CD14-positive monocyte (primary cell): ENCODE data around the gene ZBTB32. TPM values are rescaled to one million over a fixed set of nuclear protein-coding genes. Genes with fewer than 3 reads are reported as not detected.

Experiments used
- DNase-seq, 3 donors: peaks; one replicate each; pipeline ENCODE4 v3.0.0-alpha.2; 2011 to 2022
- H2AFZ ChIP-seq: 2 replicates; pipeline ENCODE4 v1.6.0; 2012; ENCODE audit warnings: mild to moderate bottlenecking, low read depth, low read length, inconsistent platforms; ENCODE audit not compliant: insufficient read depth, poor library complexity, severe bottlenecking
- H3K27ac ChIP-seq, 2 donors: 1 replicate in 1 of 2; 2 replicates in 1 of 2; pipeline ENCODE4 v1.5.1; 2012 to 2013; ENCODE audit warnings: low read length in 2 of 2, control low read depth in 1 of 2, inconsistent platforms in 1 of 2, low read depth in 1 of 2, mild to moderate bottlenecking in 1 of 2
- H3K27me3 ChIP-seq, 2 donors: one replicate each; pipeline versions ENCODE4 v1.6.0 to v1.6.1; 2011 to 2013; ENCODE audit warnings: low read length in 2 of 2; ENCODE audit not compliant: control insufficient read depth in 2 of 2, insufficient read depth in 2 of 2
- H3K36me3 ChIP-seq, 2 donors: replicated peaks in 1 of 2; 1 replicate in 1 of 2; 2 replicates in 1 of 2; pipeline versions ENCODE4 v1.5.1 to v1.6.1; 2012 to 2013; ENCODE audit warnings: low read length in 2 of 2, control low read depth in 1 of 2, inconsistent platforms in 1 of 2, mild to moderate bottlenecking in 1 of 2; ENCODE audit not compliant: insufficient read depth in 2 of 2, control insufficient read depth in 1 of 2
- H3K4me1 ChIP-seq, 2 donors: 1 replicate in 1 of 2; 2 replicates in 1 of 2; pipeline versions ENCODE4 v1.5.1 to v1.6.1; 2012 to 2013; ENCODE audit warnings: low read length in 2 of 2, control low read depth in 1 of 2, inconsistent platforms in 1 of 2, mild to moderate bottlenecking in 1 of 2, moderate library complexity in 1 of 2; ENCODE audit not compliant: insufficient read depth in 2 of 2, control insufficient read depth in 1 of 2
- H3K4me2 ChIP-seq: replicated peaks from 2 replicates; pipeline ENCODE3; 2012; ENCODE audit warnings: low read length, moderate library complexity, mild to moderate bottlenecking; ENCODE audit not compliant: poor library complexity, severe bottlenecking; ENCODE audit errors: extremely low read depth
- H3K4me3 ChIP-seq, 3 experiments: fragments of 200-600 bp in 1 of 3; sonication (generic) in 1 of 3; replicated peaks in 1 of 3; 1 replicate in 2 of 3; 2 replicates in 1 of 3; pipeline ENCODE4 v1.5.1; 2011 to 2013; ENCODE audit warnings: low read length in 3 of 3, mild to moderate bottlenecking in 3 of 3, control low read depth in 2 of 3, low read depth in 2 of 3, inconsistent platforms in 1 of 3, moderate library complexity in 1 of 3
- H3K79me2 ChIP-seq: 2 replicates; pipeline ENCODE4 v1.6.0; 2012; ENCODE audit warnings: mild to moderate bottlenecking, control low read depth, inconsistent platforms, low read length, moderate library complexity; ENCODE audit not compliant: insufficient read depth
- H3K9ac ChIP-seq: 2 replicates; pipeline ENCODE4 v1.6.0; 2017; ENCODE audit warnings: low read length, mild to moderate bottlenecking; ENCODE audit not compliant: insufficient read depth, poor library complexity, severe bottlenecking
- H3K9me3 ChIP-seq, 2 donors: replicated peaks in 1 of 2; 1 replicate in 1 of 2; 2 replicates in 1 of 2; pipeline versions ENCODE4 v1.5.1 to v1.6.1; 2012 to 2013; ENCODE audit warnings: low read length in 2 of 2, control low read depth in 1 of 2; ENCODE audit not compliant: control insufficient read depth in 1 of 2, insufficient read depth in 1 of 2
- H4K20me1 ChIP-seq: 2 replicates; pipeline ENCODE4 v1.6.0; 2012; ENCODE audit warnings: mild to moderate bottlenecking, low read length, control low read depth, moderate library complexity; ENCODE audit not compliant: insufficient read depth
- H3K27ac Mint-ChIP-seq, 7 donors: one replicate each; pipeline ENCODE4 v1.8.0; 2020; ENCODE audit warnings: mild to moderate bottlenecking in 7 of 7, mixed read lengths in 7 of 7, moderate library complexity in 6 of 7, inconsistent platforms in 2 of 7
- H3K27me3 Mint-ChIP-seq, 3 donors: one replicate each; pipeline ENCODE4 v1.8.0; 2021 to 2022; ENCODE audit warnings: low read depth in 3 of 3, mild to moderate bottlenecking in 3 of 3, mixed read lengths in 3 of 3, moderate library complexity in 3 of 3, inconsistent platforms in 1 of 3
- H3K36me3 Mint-ChIP-seq, 2 donors: one replicate each; pipeline ENCODE4 v1.8.0; 2020; ENCODE audit warnings: mixed read lengths in 2 of 2, inconsistent platforms in 1 of 2, mild to moderate bottlenecking in 1 of 2
- H3K4me1 Mint-ChIP-seq: one replicate; pipeline ENCODE4 v1.8.0; 2020; ENCODE audit warnings: mild to moderate bottlenecking, mixed read lengths
- H3K4me3 Mint-ChIP-seq, 2 donors: one replicate each; pipeline ENCODE4 v1.8.0; 2020; ENCODE audit warnings: mild to moderate bottlenecking in 2 of 2, mixed read lengths in 2 of 2, moderate library complexity in 1 of 2
- H3K9me3 Mint-ChIP-seq, 7 donors: one replicate each; pipeline ENCODE4 v1.8.0; 2020 to 2022; ENCODE audit warnings: mixed read lengths in 7 of 7, mild to moderate bottlenecking in 6 of 7, moderate library complexity in 6 of 7, inconsistent platforms in 2 of 7
- CTCF ChIP-seq: fragments of 200-600 bp; IDR thresholded peaks from one replicate; pipeline ENCODE4 v1.8.0; 2022; ENCODE audit warnings: antibody characterized with exemption, mild to moderate bottlenecking
- WGBS: methylation state at CpG from one replicate; pipeline ENCODE4 v1.1.5; 2013; ENCODE audit warnings: missing lambda C conversion rate; ENCODE audit not compliant: insufficient coverage; 5-methylcytosine and 5-hydroxymethylcytosine counted together
- intact Hi-C, 2 donors: fragments of 100-400 bp; cut with micrococcal nuclease; formaldehyde crosslinking; loops; one replicate each; pipeline versions ENCODE4 v1.15.0 to v1.15.1; 2023
- polyA plus RNA-seq, 3 donors: library from polyadenylated mRNA; depleted of rRNA in 1 of 3; unstranded in 2 of 3; stranded (reverse) in 1 of 3; fragments of 300-500 nt in 2 of 3; fragments of >200 nt in 1 of 3; fragmentation: Illumina TruSeq in 2 of 3; gene quantifications; 1 replicate in 2 of 3; 2 replicates in 1 of 3; pipeline ENCODE4 v1.2.3, GENCODE V29; 2012 to 2021

Gene ZBTB32
- polyA plus RNA-seq, 3 donors = 0.05 TPM; not detected in 2

GRCh38 chr19:35745328-35746086 is 41.1 kb downstream of the ZBTB32 start, which contains the start of the genes PSENEN and U2AF1L4:
Gene PSENEN (plus strand): TSS chr19:35745651. CDS start chr19:35745931, 280 bp downstream.
Gene U2AF1L4 (minus strand): TSS chr19:35745418. CDS start chr19:35745391, 27 bp downstream.
- intact Hi-C loops = loop anchor here (2.0 to 10.0 kb wide), 9 partner anchors 101 to 1589 kb away; partner anchors contain the start of genes CAPNS1 (in 1 of the 2), COX6B1 (in 1 of the 2), ETV2 (in 1 of the 2) and HCST (in 1 of the 2)
- 1% methylated on average over 33 of the region's 40 CpGs for WGBS
- H2AFZ ChIP-seq = peak within 1 kb of the TSS; percentile 83

More at GRCh38 chr19:35745328-35746086, 41.1 kb downstream of the ZBTB32 start, which contains the start of the genes PSENEN and U2AF1L4:
- Histone ChIP-seq H3K4me3 (peak within 1 kb of the TSS; percentile 77 to 93 (median 92)), H3K79me2 (peaks cover 56% of the 10 kb centered on the region), H3K27ac (peak within 1 kb of the TSS; percentile 97 to 98), H3K4me2 (peak within 1 kb of the TSS; percentile 96), H4K20me1 (no peaks in the 10 kb centered on the region), H3K27me3 (no peaks in the 10 kb centered on the region), H3K36me3 (no peaks in the 10 kb centered on the region), H3K9ac (peak within 1 kb of the TSS; percentile 97), H3K9me3 (no peaks in the 10 kb centered on the region), H3K4me1 (peaks cover 58 to 78% of the 10 kb centered on the region in 2 donors)
- peak; percentile 99 to 100 (median 100) for DNase-seq
- H3K4me1 Mint-ChIP-seq = peaks cover 56% of the 10 kb centered on the region
- H3K27me3 Mint-ChIP-seq = peaks cover 0 to 3% (median 0%) of the 10 kb centered on the region in 3 donors
- no peaks in the 10 kb centered on the region for H3K9me3 Mint-ChIP-seq
- peak within 1 kb of the TSS; percentile 95 to 99 for H3K4me3 Mint-ChIP-seq
- H3K36me3 Mint-ChIP-seq = peaks cover 9 to 14% of the 10 kb centered on the region in 2 donors
- no peak for TF ChIP-seq CTCF
- peak within 1 kb of the TSS; percentile 100 for H3K27ac Mint-ChIP-seq
